Astrocyte (in vitro differentiated cells and primary cell): Measurements from ENCODE around the gene ISY1. TPM values are rescaled to one million over a fixed set of nuclear protein-coding genes. Genes with fewer than 3 reads are reported as not detected.

Experiments
- DNase-seq: peaks from one replicate; pipeline ENCODE4 v3.0.0-alpha.2; 2010; ENCODE audit warnings: low read depth
- FAIRE-seq: peaks from 2 replicates; lab custom pipeline; 2011; peaks lifted over from hg19 to GRCh38; lab: Jason Lieb, UNC
- H2AFZ ChIP-seq: 2 replicates; pipeline ENCODE4 v1.6.0; 2012; ENCODE audit warnings: low read depth, low read length, inconsistent platforms
- H3K27ac ChIP-seq: 2 replicates; pipeline ENCODE4 v1.5.1; 2011; ENCODE audit warnings: low read depth, low read length, inconsistent platforms
- H3K27me3 ChIP-seq: 2 replicates; pipeline ENCODE4 v1.6.0; 2011; ENCODE audit warnings: low read length, inconsistent platforms; ENCODE audit not compliant: insufficient read depth
- H3K36me3 ChIP-seq: 2 replicates; pipeline ENCODE4 v1.5.1; 2011; ENCODE audit warnings: low read length, inconsistent platforms; ENCODE audit not compliant: insufficient read depth
- H3K4me1 ChIP-seq: 2 replicates; pipeline ENCODE4 v1.5.1; 2011; ENCODE audit warnings: low read length, inconsistent platforms; ENCODE audit not compliant: insufficient read depth
- H3K4me2 ChIP-seq: 2 replicates; pipeline ENCODE4 v1.6.0; 2012; ENCODE audit warnings: low read length, inconsistent platforms
- H3K4me3 ChIP-seq: 2 replicates; pipeline ENCODE4 v1.5.1; 2011; ENCODE audit warnings: low read depth, mild to moderate bottlenecking, low read length, inconsistent platforms; ENCODE audit not compliant: insufficient read depth
- H3K79me2 ChIP-seq: 2 replicates; pipeline ENCODE4 v1.6.0; 2012; ENCODE audit warnings: mild to moderate bottlenecking, low read length, inconsistent platforms; ENCODE audit not compliant: insufficient read depth
- H3K9ac ChIP-seq: 2 replicates; pipeline ENCODE4 v1.6.0; 2012; ENCODE audit warnings: mild to moderate bottlenecking, low read length, inconsistent platforms
- H3K9me3 ChIP-seq: 2 replicates; pipeline ENCODE4 v1.5.1; 2012; ENCODE audit warnings: low read depth, mild to moderate bottlenecking, low read length, inconsistent platforms; ENCODE audit not compliant: insufficient read depth
- H4K20me1 ChIP-seq: 2 replicates; pipeline ENCODE4 v1.6.0; 2012; ENCODE audit warnings: low read length, inconsistent platforms; ENCODE audit not compliant: insufficient read depth
- H3K27ac Mint-ChIP-seq: one replicate; pipeline ENCODE4 v1.8.0; 2021; ENCODE audit warnings: mild to moderate bottlenecking, mixed read lengths; ENCODE audit not compliant: unreplicated experiment
- H3K27me3 Mint-ChIP-seq: one replicate; pipeline ENCODE4 v1.8.0; 2021; ENCODE audit warnings: low read depth, mixed read lengths; ENCODE audit not compliant: unreplicated experiment
- H3K36me3 Mint-ChIP-seq: one replicate; pipeline ENCODE4 v1.8.0; 2021; ENCODE audit warnings: low read depth, mixed read lengths; ENCODE audit not compliant: unreplicated experiment
- H3K4me1 Mint-ChIP-seq: one replicate; pipeline ENCODE4 v1.8.0; 2021; ENCODE audit warnings: low read depth, mixed read lengths; ENCODE audit not compliant: unreplicated experiment
- H3K4me3 Mint-ChIP-seq: one replicate; pipeline ENCODE4 v1.8.0; 2021; ENCODE audit warnings: mild to moderate bottlenecking, moderate library complexity, mixed read lengths; ENCODE audit not compliant: unreplicated experiment
- H3K9me3 Mint-ChIP-seq: one replicate; pipeline ENCODE4 v1.8.0; 2021; ENCODE audit warnings: mild to moderate bottlenecking, mixed read lengths; ENCODE audit not compliant: unreplicated experiment
- EZH2 ChIP-seq: IDR thresholded peaks from 2 replicates; pipeline ENCODE4 v1.6.1; 2012; ENCODE audit warnings: mild to moderate bottlenecking, low read length, inconsistent platforms; ENCODE audit not compliant: insufficient read depth
- total RNA-seq: library from RNA; stranded (reverse); gene quantifications from 2 replicates; pipeline ENCODE4 v1.2.1, GENCODE V29; 2021
- TF ChIP-seq, protein P1 (sequence below): IDR thresholded peaks from 2 replicates; pipeline ENCODE4 v1.5.1; 2011; ENCODE audit warnings: low read depth, mild to moderate bottlenecking, inconsistent platforms, low read length, moderate library complexity; ENCODE audit not compliant: insufficient read depth

The ISY1 gene
- total RNA-seq, 1 donor from 2014 or later: 26.6 TPM

DNA sequence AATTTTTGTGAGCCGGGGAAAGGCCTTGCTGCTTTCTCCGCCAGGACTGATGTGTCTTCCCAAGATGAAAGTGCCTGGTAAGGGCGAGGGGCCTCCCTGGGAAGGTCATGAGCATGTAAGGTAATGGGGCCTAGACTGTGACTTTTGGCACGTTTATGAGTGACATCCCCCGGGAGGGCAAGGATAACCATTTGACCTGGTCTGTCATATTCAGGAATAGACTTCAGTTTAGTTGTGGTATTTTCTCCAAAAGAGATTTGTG is 23.5 kb upstream of the ISY1 start:
- Histone ChIP-seq H3K4me2 (peak overlapping the region; percentile 88), H3K9ac (peak overlapping the region; percentile 98), H3K79me2 (peaks cover 56% of the 10 kb centered on the region), H3K4me1 (peaks cover 16% of the 10 kb centered on the region), H3K27ac (peak overlapping the region; percentile 90), H3K9me3 (no peaks in the 10 kb centered on the region), H3K4me3 (peak overlapping the region; percentile 96), H2AFZ (peak overlapping the region; percentile 63), H3K36me3 (peaks cover 6% of the 10 kb centered on the region), H3K27me3 (no peaks in the 10 kb centered on the region), H4K20me1 (peaks cover 35% of the 10 kb centered on the region)
- no peaks in the 10 kb centered on the region for H3K27me3 Mint-ChIP-seq
- H3K4me1 Mint-ChIP-seq: peaks cover 15% of the 10 kb centered on the region
- H3K9me3 Mint-ChIP-seq: no peaks in the 10 kb centered on the region
- peak overlapping the region; percentile 96 for H3K4me3 Mint-ChIP-seq
- H3K27ac Mint-ChIP-seq: peak overlapping the region; percentile 90
- no peak for FAIRE-seq
- DNase-seq: no peak
- no peaks in the 10 kb centered on the region for H3K36me3 Mint-ChIP-seq
- no peak for TF ChIP-seq EZH2
- TF ChIP-seq, protein P1, sequence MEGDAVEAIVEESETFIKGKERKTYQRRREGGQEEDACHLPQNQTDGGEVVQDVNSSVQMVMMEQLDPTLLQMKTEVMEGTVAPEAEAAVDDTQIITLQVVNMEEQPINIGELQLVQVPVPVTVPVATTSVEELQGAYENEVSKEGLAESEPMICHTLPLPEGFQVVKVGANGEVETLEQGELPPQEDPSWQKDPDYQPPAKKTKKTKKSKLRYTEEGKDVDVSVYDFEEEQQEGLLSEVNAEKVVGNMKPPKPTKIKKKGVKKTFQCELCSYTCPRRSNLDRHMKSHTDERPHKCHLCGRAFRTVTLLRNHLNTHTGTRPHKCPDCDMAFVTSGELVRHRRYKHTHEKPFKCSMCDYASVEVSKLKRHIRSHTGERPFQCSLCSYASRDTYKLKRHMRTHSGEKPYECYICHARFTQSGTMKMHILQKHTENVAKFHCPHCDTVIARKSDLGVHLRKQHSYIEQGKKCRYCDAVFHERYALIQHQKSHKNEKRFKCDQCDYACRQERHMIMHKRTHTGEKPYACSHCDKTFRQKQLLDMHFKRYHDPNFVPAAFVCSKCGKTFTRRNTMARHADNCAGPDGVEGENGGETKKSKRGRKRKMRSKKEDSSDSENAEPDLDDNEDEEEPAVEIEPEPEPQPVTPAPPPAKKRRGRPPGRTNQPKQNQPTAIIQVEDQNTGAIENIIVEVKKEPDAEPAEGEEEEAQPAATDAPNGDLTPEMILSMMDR: no peak

DNA sequence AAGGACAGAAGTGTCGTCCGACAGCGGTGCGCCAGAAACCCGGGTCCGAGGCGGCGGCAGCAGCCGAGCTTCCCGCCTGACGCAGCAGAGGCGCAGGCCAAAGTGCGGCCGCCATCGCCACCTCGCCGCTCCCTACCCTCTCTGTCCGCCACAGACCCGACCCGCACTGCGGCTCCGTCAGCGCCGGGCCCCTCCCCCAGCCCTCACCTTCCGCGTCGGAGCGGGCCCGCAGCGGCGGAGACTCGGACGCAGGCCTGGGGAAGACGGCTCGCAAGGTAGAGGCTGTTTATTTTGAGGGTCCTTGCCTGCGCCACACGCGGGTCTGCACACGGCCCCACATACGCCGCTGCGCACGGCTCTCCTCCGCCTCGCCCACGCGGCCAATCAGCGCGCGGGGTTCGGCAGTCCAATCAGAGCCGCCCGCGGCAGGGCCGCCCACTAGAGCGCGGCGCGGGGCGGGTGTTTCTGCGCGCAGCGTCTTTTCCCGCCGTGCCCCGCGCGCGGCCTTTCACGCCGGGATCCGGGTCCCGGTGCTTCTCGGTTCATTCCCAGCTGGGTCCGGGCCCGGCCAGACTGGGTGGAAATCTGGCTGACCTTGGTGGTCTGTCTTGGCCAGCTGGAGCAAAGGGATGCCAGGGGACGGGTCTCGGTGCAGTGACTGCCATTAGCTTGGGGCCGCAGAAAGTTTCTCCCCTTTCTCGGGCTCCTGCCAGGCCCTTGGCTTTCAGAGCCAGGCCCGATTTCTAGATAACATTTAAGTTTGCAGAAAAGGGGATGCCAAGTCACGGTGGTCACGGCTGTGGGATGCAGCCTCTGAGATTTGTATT is 22.9 kb upstream of the ISY1 start, which contains the start of gene CNBP:
Gene CNBP, minus strand, starts transcription at position 328 of the 827 bp plus-strand sequence. CDS start 12,139 bp downstream, outside the sequence.
- Mint-ChIP-seq H3K4me3 (peak within 1 kb of the TSS; percentile 96), H3K9me3 (no peaks in the 10 kb centered on the region), H3K4me1 (peaks cover 18% of the 10 kb centered on the region), H3K27ac (peak within 1 kb of the TSS; percentile 90), H3K36me3 (no peaks in the 10 kb centered on the region), H3K27me3 (no peaks in the 10 kb centered on the region)
- Histone ChIP-seq H3K27me3 (no peaks in the 10 kb centered on the region), H2AFZ (peak within 1 kb of the TSS; percentile 65), H3K4me1 (peaks cover 16% of the 10 kb centered on the region), H3K36me3 (peaks cover 6% of the 10 kb centered on the region), H3K79me2 (peaks cover 62% of the 10 kb centered on the region), H3K4me3 (peak within 1 kb of the TSS; percentile 96), H3K27ac (peak within 1 kb of the TSS; percentile 95), H3K9me3 (no peaks in the 10 kb centered on the region), H3K4me2 (peak within 1 kb of the TSS; percentile 88), H3K9ac (peak within 1 kb of the TSS; percentile 98), H4K20me1 (peaks cover 41% of the 10 kb centered on the region)
- DNase-seq (peak; percentile 89), FAIRE-seq (no peak)
- TF ChIP-seq, protein P1: no peak
- TF ChIP-seq EZH2: no peak
